AG04450 (cell line): ENCODE data around the gene NTRK2. TPM values are rescaled to one million over a fixed set of nuclear protein-coding genes. Genes with fewer than 3 reads are reported as not detected.

Experiments
- CTCF ChIA-PET: fragments of 300-600, 350-600 bp; formaldehyde crosslinking; extraction: SDS; loops from one replicate; lab custom pipeline; 2022; ENCODE audit warnings: antibody characterized with exemption, inconsistent platforms; lab: Charles Lee
- POLR2A ChIA-PET: fragments of 350-600 bp; formaldehyde crosslinking; extraction: SDS; loops from one replicate; lab custom pipeline; 2021; ENCODE audit warnings: antibody characterized with exemption, inconsistent platforms; lab: Yijun Ruan, JAX
- DNase-seq: peaks from one replicate; pipeline ENCODE4 v3.0.0-alpha.2; 2011; ENCODE audit warnings: low read depth, low spot score
- H3K27ac ChIP-seq: one replicate; pipeline ENCODE4 v1.5.1; 2012; ENCODE audit warnings: low read depth, low read length, control low read depth
- H3K27me3 ChIP-seq: one replicate; pipeline ENCODE4 v1.6.0; 2012; ENCODE audit warnings: low read length; ENCODE audit not compliant: control insufficient read depth, insufficient read depth
- H3K4me3 ChIP-seq: 2 replicates; pipeline ENCODE4 v1.5.1; 2011; ENCODE audit warnings: mild to moderate bottlenecking, low read depth, low read length, control low read depth
- H3K9me3 ChIP-seq: 2 replicates; pipeline ENCODE4 v1.5.1; 2012; ENCODE audit warnings: low read length; ENCODE audit not compliant: control insufficient read depth, insufficient read depth
- CTCF ChIP-seq: IDR thresholded peaks from 2 replicates; pipeline ENCODE4 v1.5.1; 2011; ENCODE audit warnings: low read depth, low read length, control low read depth, inconsistent platforms
- polyA plus RNA-seq: library from polyadenylated mRNA; depleted of rRNA; stranded (reverse); fragments of >200 nt; gene quantifications from 2 replicates; pipeline ENCODE4 v1.2.3, GENCODE V29; 2011

NTRK2 gene
- polyA plus RNA-seq, 1 experiment: not detected

- no peak overlapping the region for H3K4me3 ChIP-seq
- H3K9me3 ChIP-seq: peaks cover 25% of the 10 kb centered on the region
- no peak for TF ChIP-seq CTCF
- no peak overlapping the region for H3K27ac ChIP-seq
- no peaks in the 10 kb centered on the region for H3K27me3 ChIP-seq
- POLR2A ChIA-PET: no interaction called here
- CTCF ChIA-PET: no interaction called here
- no peak for DNase-seq
Measured at GRCh38 chr9:85046475-85046874, 376.9 kb downstream of the NTRK2 start.

GRCh38 chr9:85053206-85053786, 383.8 kb downstream of the NTRK2 start:
- POLR2A ChIA-PET: no interaction called here
- CTCF ChIA-PET: no interaction called here
- no peak for DNase-seq
- peaks cover 17% of the 10 kb centered on the region for H3K9me3 ChIP-seq
- no peak overlapping the region for H3K4me3 ChIP-seq
- TF ChIP-seq CTCF: no peak
- H3K27me3 ChIP-seq: no peaks in the 10 kb centered on the region
- no peak overlapping the region for H3K27ac ChIP-seq

- no peak for TF ChIP-seq CTCF
- Histone ChIP-seq H3K27me3 (no peaks in the 10 kb centered on the region), H3K4me3 (no peak overlapping the region), H3K9me3 (peaks cover 15% of the 10 kb centered on the region), H3K27ac (no peak overlapping the region)
- ChIA-PET POLR2A (no interaction called here), CTCF (no interaction called here)
- no peak for DNase-seq
Measured at GRCh38 chr9:85054017-85054416, 384.5 kb downstream of the NTRK2 start.

GRCh38 chr9:85055506-85056202, 386.1 kb downstream of the NTRK2 start:
- Histone ChIP-seq H3K27me3 (no peaks in the 10 kb centered on the region), H3K27ac (no peak overlapping the region), H3K9me3 (peaks cover 11% of the 10 kb centered on the region), H3K4me3 (no peak overlapping the region)
- TF ChIP-seq CTCF: no peak
- ChIA-PET CTCF (no interaction called here), POLR2A (no interaction called here)
- no peak for DNase-seq

GRCh38 chr9:85056203-85056572, 386.7 kb downstream of the NTRK2 start:
- ChIA-PET CTCF (no interaction called here), POLR2A (no interaction called here)
- H3K9me3 ChIP-seq: peaks cover 11% of the 10 kb centered on the region
- no peaks in the 10 kb centered on the region for H3K27me3 ChIP-seq
- H3K27ac ChIP-seq: no peak overlapping the region
- no peak overlapping the region for H3K4me3 ChIP-seq
- DNase-seq: no peak
- TF ChIP-seq CTCF: no peak
